Measurements from ENCODE around the gene KIF23.

GRCh38 chr15:69479971-69480370, 65.8 kb downstream of the KIF23 start:
- TF ChIP-seq CTCF (optimal IDR thresholded peaks at IDR 0.05 in 1 of 3, IDR thresholded peaks at IDR 0.05 in 1 of 3, conservative IDR thresholded peaks at IDR 0.05 in 1 of 3; ENCODE audit: extremely low read depth in 1 of 3, insufficient read depth in 2 of 3, low read length in 3 of 3) (no peak), EZH2 (IDR thresholded peaks at IDR 0.05; ENCODE audit: low read length) (no peak)
